Sigmoid colon (tissue), 4 donors: ENCODE measurements around the gene FMNL3.

ENCODE experiments used
- POLR2A ChIP-seq, 2 donors: fragments of 450-650 bp; IDR thresholded peaks; one replicate each; pipeline ENCODE4 v1.6.1; 2016; ENCODE audit warnings: antibody characterized with exemption in 2 of 2, mild to moderate bottlenecking in 2 of 2, moderate library complexity in 2 of 2
- POLR2AphosphoS5 ChIP-seq, 4 donors: sonication (generic); formaldehyde crosslinking; IDR thresholded peaks; one replicate each; pipeline ENCODE4 v1.6.1; 2017; ENCODE audit warnings: antibody characterized with exemption in 4 of 4
- TF ChIP-seq, protein P1 (sequence below), 4 experiments: fragments of 450-650 bp in 3 of 4; fragments of 200-600 bp in 1 of 4; IDR thresholded peaks; one replicate each; pipeline ENCODE4 v1.5.1; 2016 to 2019; ENCODE audit warnings: antibody characterized with exemption in 4 of 4, mild to moderate bottlenecking in 3 of 4, moderate library complexity in 2 of 4

DNA sequence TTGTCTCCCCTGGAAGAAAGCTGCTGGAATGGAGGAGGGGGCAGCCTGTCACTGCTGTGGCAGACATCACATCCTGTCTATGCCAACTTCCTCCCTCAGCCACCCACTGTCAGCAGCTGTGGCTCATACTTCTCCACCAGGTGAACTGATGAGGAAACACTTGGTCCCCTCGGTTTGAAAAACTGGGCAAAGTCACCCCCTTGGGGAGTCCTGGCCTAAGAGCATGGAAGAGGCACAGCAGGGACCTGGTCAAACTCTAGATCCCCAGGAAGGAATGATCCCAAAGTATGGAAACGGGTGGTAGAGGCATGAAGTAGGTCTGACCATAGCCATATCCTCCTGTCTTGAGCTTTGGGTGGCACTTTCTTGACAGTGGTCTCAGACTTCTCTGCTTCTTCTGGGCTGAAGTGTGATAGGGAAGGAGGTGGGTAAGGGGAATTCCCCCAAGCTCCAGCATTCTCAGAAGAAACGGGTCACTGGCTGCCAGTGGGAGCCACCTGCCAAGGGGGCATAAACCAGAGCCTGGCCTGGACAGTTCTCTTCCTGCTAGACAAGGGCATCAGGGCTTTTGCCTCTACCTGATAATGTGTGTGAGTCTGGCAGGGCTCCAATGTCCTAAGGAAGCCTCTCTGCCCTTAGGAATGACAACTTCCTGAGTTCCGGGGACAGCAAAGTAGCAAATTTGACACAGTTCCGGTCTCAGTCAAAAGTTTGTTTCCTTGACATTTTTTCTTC lies 36.0 kb downstream of the FMNL3 start:
- TF ChIP-seq, protein P1, sequence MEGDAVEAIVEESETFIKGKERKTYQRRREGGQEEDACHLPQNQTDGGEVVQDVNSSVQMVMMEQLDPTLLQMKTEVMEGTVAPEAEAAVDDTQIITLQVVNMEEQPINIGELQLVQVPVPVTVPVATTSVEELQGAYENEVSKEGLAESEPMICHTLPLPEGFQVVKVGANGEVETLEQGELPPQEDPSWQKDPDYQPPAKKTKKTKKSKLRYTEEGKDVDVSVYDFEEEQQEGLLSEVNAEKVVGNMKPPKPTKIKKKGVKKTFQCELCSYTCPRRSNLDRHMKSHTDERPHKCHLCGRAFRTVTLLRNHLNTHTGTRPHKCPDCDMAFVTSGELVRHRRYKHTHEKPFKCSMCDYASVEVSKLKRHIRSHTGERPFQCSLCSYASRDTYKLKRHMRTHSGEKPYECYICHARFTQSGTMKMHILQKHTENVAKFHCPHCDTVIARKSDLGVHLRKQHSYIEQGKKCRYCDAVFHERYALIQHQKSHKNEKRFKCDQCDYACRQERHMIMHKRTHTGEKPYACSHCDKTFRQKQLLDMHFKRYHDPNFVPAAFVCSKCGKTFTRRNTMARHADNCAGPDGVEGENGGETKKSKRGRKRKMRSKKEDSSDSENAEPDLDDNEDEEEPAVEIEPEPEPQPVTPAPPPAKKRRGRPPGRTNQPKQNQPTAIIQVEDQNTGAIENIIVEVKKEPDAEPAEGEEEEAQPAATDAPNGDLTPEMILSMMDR (IDR thresholded peaks at IDR 0.05), result no peak
- TF ChIP-seq POLR2AphosphoS5 (IDR thresholded peaks at IDR 0.05) (no peak), POLR2A (IDR thresholded peaks at IDR 0.05) (no peak)
